ENCODE measurements around the gene EIF2S2.

- TF ChIP-seq CTCF (conservative IDR thresholded peaks at IDR 0.05; ENCODE audit: low read depth, low read length) = peak; percentile 87
- no peak for TF ChIP-seq EZH2 (IDR thresholded peaks at IDR 0.05; ENCODE audit: borderline replicate concordance, low read depth, low read length, poor library complexity, severe bottlenecking)
Measured at GRCh38 chr20:34129518-34130162, 17.6 kb upstream of the EIF2S2 start.
